CD8-positive, alpha-beta memory T cell (primary cell): Measurements from ENCODE around the gene SH3RF1. TPM values are rescaled to one million over a fixed set of nuclear protein-coding genes. Genes with fewer than 3 reads are reported as not detected.
A peak's percentile ranks its signal among the peaks of the same experiment; 100 is the strongest.
"Not testable (repeated sequence)": the region's sequence is repeated elsewhere in the genome, so short reads cannot be mapped to it uniquely, and the experiment has no call there.

Source experiments
- CTCF ChIA-PET: fragments of 350-600 bp; sonication (Branson Sonifier 250); formaldehyde crosslinking; loops from one replicate; lab custom pipeline; 2021; ENCODE audit warnings: antibody characterized with exemption; lab: Charles Lee
- POLR2A ChIA-PET: fragments of 350-600 bp; sonication (Branson Sonifier 250); formaldehyde crosslinking; loops from one replicate; lab custom pipeline; 2021; ENCODE audit warnings: antibody characterized with exemption; lab: Charles Lee
- DNase-seq, 5 donors: peaks; one replicate each; pipeline versions ENCODE4 v3.0.0 to v3.0.0-alpha.2; 2020 to 2022; ENCODE audit warnings: mixed read lengths in 1 of 5
- H3K27ac ChIP-seq: one replicate; pipeline ENCODE4 v1.7.0; 2013; ENCODE audit warnings: low read depth, mild to moderate bottlenecking, low read length, moderate library complexity
- H3K27me3 ChIP-seq: 2 replicates; pipeline ENCODE4 v1.7.0; 2013; ENCODE audit warnings: low read length, mild to moderate bottlenecking; ENCODE audit not compliant: insufficient read depth, poor library complexity, severe bottlenecking
- H3K36me3 ChIP-seq: 2 replicates; pipeline ENCODE4 v1.7.0; 2013; ENCODE audit warnings: mild to moderate bottlenecking, low read length, moderate library complexity; ENCODE audit not compliant: insufficient read depth
- H3K4me1 ChIP-seq: 2 replicates; pipeline ENCODE4 v1.7.0; 2013; ENCODE audit warnings: mild to moderate bottlenecking, low read length, moderate library complexity; ENCODE audit not compliant: insufficient read depth
- H3K4me3 ChIP-seq: 2 replicates; pipeline ENCODE4 v1.7.0; 2013; ENCODE audit warnings: mild to moderate bottlenecking, low read length
- H3K9me3 ChIP-seq: 2 replicates; pipeline ENCODE4 v1.7.0; 2013; ENCODE audit warnings: mild to moderate bottlenecking, low read length
- H3K27ac Mint-ChIP-seq, 8 donors: one replicate each; pipeline ENCODE4 v1.8.0; 2020 to 2021; ENCODE audit warnings: mixed read lengths in 8 of 8, mild to moderate bottlenecking in 6 of 8, inconsistent platforms in 3 of 8, moderate library complexity in 3 of 8
- H3K27me3 Mint-ChIP-seq, 2 donors: one replicate each; pipeline ENCODE4 v1.8.0; 2020 to 2021; ENCODE audit warnings: mixed read lengths in 2 of 2, mild to moderate bottlenecking in 1 of 2, moderate library complexity in 1 of 2
- H3K36me3 Mint-ChIP-seq, 3 donors: one replicate each; pipeline ENCODE4 v1.8.0; 2020 to 2021; ENCODE audit warnings: mixed read lengths in 3 of 3, inconsistent platforms in 1 of 3, mild to moderate bottlenecking in 1 of 3
- H3K4me1 Mint-ChIP-seq, 3 donors: one replicate each; pipeline ENCODE4 v1.8.0; 2020 to 2021; ENCODE audit warnings: mixed read lengths in 3 of 3, inconsistent platforms in 1 of 3, mild to moderate bottlenecking in 1 of 3
- H3K4me3 Mint-ChIP-seq, 7 donors: one replicate each; pipeline ENCODE4 v1.8.0; 2020 to 2021; ENCODE audit warnings: mixed read lengths in 7 of 7, mild to moderate bottlenecking in 6 of 7, moderate library complexity in 4 of 7, inconsistent platforms in 2 of 7
- H3K9me3 Mint-ChIP-seq, 5 donors: one replicate each; pipeline ENCODE4 v1.8.0; 2020 to 2022; ENCODE audit warnings: mixed read lengths in 5 of 5, mild to moderate bottlenecking in 3 of 5, moderate library complexity in 2 of 5, inconsistent platforms in 1 of 5
- polyA plus RNA-seq: library from polyadenylated mRNA; unstranded; fragments of 300-500 nt; fragmentation: Illumina TruSeq; gene quantifications from one replicate; pipeline ENCODE4 v1.2.3, GENCODE V29; 2021
- total RNA-seq, 2 experiments: library from RNA; stranded (reverse); gene quantifications; one replicate each; pipeline ENCODE4 v1.2.3, GENCODE V29; 2021

Gene SH3RF1
- total and polyA plus RNA-seq, 3 experiments from 2014 or later, result 1.1 to 1.4 TPM; not detected in 1

- Mint-ChIP-seq H3K36me3 (no peaks in the 10 kb centered on the region), H3K4me1 (no peaks in the 10 kb centered on the region), H3K9me3 (peaks cover 0 to 3% (median 2%) of the 10 kb centered on the region in 5 donors), H3K27ac (no peak overlapping the region), H3K4me3 (no peak overlapping the region), H3K27me3 (peaks cover 0 to 8% of the 10 kb centered on the region in 2 donors)
- H3K9me3 ChIP-seq, result no peaks in the 10 kb centered on the region
- H3K27me3 ChIP-seq, result no peaks in the 10 kb centered on the region
- CTCF ChIA-PET, result no interaction called here
- POLR2A ChIA-PET, result no interaction called here
- H3K27ac ChIP-seq, result no peak overlapping the region
- H3K4me1 ChIP-seq, result no peaks in the 10 kb centered on the region
- DNase-seq, result no peak
- no peak overlapping the region for H3K4me3 ChIP-seq
- H3K36me3 ChIP-seq, result no peaks in the 10 kb centered on the region
Observed at GRCh38 chr4:169307576-169307975, 36.8 kb upstream of the SH3RF1 start.

DNA sequence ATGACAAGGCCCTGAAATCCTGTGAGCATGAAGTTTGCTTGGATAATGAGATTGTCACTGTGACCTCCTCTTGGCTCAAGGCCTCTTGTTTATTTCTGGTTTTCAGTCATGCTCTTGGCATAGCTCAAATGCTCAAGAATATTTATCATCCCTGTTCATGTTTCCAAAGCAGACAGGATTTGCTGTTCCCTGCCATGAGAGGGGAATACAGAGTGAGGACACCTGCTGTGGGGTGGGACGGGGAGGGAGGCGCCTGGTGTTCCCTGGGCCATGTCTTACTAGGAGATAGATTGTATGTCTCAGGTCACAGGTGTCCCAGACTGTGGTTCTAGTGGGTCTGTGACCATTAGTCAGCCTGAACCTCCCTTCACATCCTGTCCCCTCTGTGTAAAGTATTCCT is 34.9 kb upstream of the SH3RF1 start:
- Histone ChIP-seq H3K27me3 (no peaks in the 10 kb centered on the region), H3K36me3 (no peaks in the 10 kb centered on the region), H3K4me3 (no peak overlapping the region), H3K27ac (no peak overlapping the region), H3K9me3 (no peaks in the 10 kb centered on the region), H3K4me1 (no peaks in the 10 kb centered on the region)
- Mint-ChIP-seq H3K4me3 (no peak overlapping the region), H3K9me3 (peaks cover 0 to 3% (median 2%) of the 10 kb centered on the region in 5 donors), H3K27me3 (peaks cover 2 to 3% of the 10 kb centered on the region in 2 donors), H3K27ac (peak overlapping the region in 1 of 8 donors; percentile 71), H3K36me3 (no peaks in the 10 kb centered on the region), H3K4me1 (no peaks in the 10 kb centered on the region)
- ChIA-PET CTCF (no interaction called here), POLR2A (no interaction called here)
- no peak for DNase-seq

DNA sequence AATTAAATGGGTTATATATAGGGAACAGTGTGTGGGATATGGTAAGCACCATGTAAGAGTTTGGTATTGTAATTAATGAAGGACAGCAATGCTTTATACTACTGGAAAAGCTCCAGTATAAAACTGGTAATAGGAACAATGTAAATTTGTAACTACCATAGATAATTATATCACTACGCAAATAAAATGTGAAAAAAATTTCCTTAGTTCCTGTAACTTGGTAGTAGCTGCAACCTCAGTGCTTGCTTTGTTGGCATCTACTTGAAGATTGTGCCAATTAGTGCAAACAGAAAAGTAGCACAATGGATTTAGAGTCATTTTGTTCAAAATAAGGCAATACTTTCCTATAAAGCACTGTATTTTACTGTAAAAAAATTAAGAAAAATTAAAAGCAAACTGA is 34.4 kb upstream of the SH3RF1 start:
- CTCF ChIA-PET, result no interaction called here
- H3K4me1 Mint-ChIP-seq, result no peaks in the 10 kb centered on the region

DNA sequence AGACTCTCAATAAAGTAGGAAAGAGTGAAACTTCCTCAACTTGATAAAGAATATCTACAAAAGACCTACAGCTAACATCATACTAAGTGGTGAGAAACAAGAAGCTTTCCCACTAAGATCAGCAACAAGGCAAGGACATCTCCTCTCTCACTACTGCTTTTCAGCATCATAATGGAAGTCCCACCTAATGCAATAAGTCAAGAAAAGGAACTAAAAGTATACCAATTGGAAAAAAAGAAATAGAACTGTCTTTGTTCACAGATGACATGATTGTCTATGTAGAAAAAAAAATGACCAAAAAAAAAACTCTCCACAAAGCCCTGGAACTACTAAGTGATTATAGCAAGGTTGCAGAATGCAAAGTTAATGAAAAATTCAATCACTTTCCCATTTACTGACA is 25.1 kb upstream of the SH3RF1 start:
- peaks cover 10 to 58% of the 10 kb centered on the region in 2 donors for H3K27me3 Mint-ChIP-seq
- H3K4me1 ChIP-seq, result no peaks in the 10 kb centered on the region
- H3K36me3 Mint-ChIP-seq, result peaks cover 0 to 4% (median 0%) of the 10 kb centered on the region in 3 donors
- H3K4me3 ChIP-seq, result no peak overlapping the region
- H3K4me1 Mint-ChIP-seq, result no peaks in the 10 kb centered on the region
- H3K36me3 ChIP-seq, result no peaks in the 10 kb centered on the region
- no peaks in the 10 kb centered on the region for H3K9me3 ChIP-seq
- peaks cover 0 to 4% (median 0%) of the 10 kb centered on the region in 5 donors for H3K9me3 Mint-ChIP-seq
- H3K4me3 Mint-ChIP-seq, result no peak overlapping the region
- no peak overlapping the region for H3K27ac Mint-ChIP-seq
- no peak overlapping the region for H3K27ac ChIP-seq
- CTCF ChIA-PET, result interaction anchor here (0.7 kb wide), 1 partner anchor 99 kb away, joined by 4 read pairs; no protein-coding TSS in a partner anchor
- POLR2A ChIA-PET, result no interaction called here
- DNase-seq, result no peak
- no peaks in the 10 kb centered on the region for H3K27me3 ChIP-seq

More for the DNA sequence above, 34.4 kb upstream of the SH3RF1 start:
- Mint-ChIP-seq H3K27ac (no peak overlapping the region), H3K36me3 (no peaks in the 10 kb centered on the region), H3K4me3 (no peak overlapping the region), H3K27me3 (peaks cover 2 to 6% of the 10 kb centered on the region in 2 donors), H3K9me3 (peaks cover 0 to 3% (median 2%) of the 10 kb centered on the region in 5 donors)
- POLR2A ChIA-PET, result no interaction called here
- no peak for DNase-seq
- Histone ChIP-seq H3K9me3 (no peaks in the 10 kb centered on the region), H3K4me1 (no peaks in the 10 kb centered on the region), H3K36me3 (no peaks in the 10 kb centered on the region), H3K4me3 (no peak overlapping the region), H3K27ac (no peak overlapping the region), H3K27me3 (no peaks in the 10 kb centered on the region)

- Mint-ChIP-seq H3K36me3 (peaks cover 0 to 4% (median 0%) of the 10 kb centered on the region in 3 donors), H3K27me3 (peaks cover 14 to 62% of the 10 kb centered on the region in 2 donors), H3K4me3 (no peak overlapping the region), H3K4me1 (no peaks in the 10 kb centered on the region), H3K27ac (no peak overlapping the region), H3K9me3 (peaks cover 0 to 4% (median 0%) of the 10 kb centered on the region in 5 donors)
- ChIA-PET POLR2A (no interaction called here), CTCF (no interaction called here)
- Histone ChIP-seq H3K27me3 (no peaks in the 10 kb centered on the region), H3K4me1 (no peaks in the 10 kb centered on the region), H3K27ac (no peak overlapping the region), H3K9me3 (no peaks in the 10 kb centered on the region), H3K4me3 (no peak overlapping the region), H3K36me3 (no peaks in the 10 kb centered on the region)
- no peak for DNase-seq
Observed at GRCh38 chr4:169293343-169294176, 22.8 kb upstream of the SH3RF1 start.

DNA sequence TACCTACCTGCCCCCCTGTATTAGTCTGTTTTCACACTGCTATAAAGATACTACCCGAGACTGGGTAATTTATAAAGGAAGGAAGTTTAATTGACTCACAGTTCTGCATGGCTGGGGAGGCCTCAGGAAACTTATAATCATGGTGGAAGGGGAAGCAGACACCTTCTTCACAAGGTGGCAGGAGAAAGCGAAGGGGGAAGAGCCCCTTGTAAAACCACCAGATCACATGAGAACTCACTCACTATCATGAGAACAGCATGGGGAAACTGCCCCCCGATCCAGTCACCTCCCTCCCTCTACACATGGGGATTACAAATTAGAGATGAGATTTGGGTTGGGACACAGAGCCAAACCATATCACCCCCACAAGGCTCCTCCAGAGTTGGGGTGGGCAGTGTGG is 17.2 kb upstream of the SH3RF1 start:
- H3K9me3 Mint-ChIP-seq, POLR2A ChIA-PET, H3K4me1 ChIP-seq, DNase-seq, H3K27me3 ChIP-seq, H3K4me3 ChIP-seq, H3K27ac ChIP-seq, H3K36me3 Mint-ChIP-seq, H3K27ac Mint-ChIP-seq, H3K4me3 Mint-ChIP-seq, CTCF ChIA-PET, H3K9me3 ChIP-seq, H3K36me3 ChIP-seq, H3K4me1 Mint-ChIP-seq: not testable (repeated sequence)
- peaks cover 7 to 32% of the 10 kb centered on the region in 2 donors for H3K27me3 Mint-ChIP-seq

DNA sequence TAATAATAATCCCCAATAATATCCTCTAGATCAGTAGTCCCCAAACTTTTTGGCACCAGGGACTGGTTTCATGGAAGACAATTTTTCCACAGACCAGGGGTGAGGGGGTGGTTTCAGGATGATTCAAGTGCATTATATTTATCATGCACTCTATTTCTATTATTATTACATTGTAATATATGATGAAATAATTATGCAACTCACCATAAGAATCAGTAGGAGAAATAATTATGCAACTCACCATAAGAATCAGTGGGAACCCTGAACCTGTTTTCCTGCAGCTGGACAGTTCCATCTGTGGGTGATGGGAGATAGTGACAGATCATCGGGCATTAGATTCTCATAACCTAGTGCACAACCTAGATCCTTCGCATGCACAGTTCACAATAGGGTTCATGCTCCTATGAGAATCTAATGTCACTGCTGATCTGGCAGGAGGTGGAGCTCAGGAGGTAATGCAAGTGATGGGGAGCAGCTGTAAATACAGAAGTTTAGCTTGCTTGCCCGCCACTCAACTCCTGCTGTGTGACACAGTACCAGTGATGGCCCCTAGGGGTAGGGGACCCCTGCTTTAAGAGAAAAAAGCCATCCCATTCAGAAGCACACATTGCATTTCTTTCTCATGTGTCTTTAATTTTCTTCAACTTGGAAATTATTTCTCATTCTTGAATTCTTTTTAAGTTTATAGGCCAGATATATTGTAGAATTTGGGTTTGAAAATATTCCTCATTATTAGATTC is 16.0 kb upstream of the SH3RF1 start:
- Mint-ChIP-seq H3K36me3 (no peaks in the 10 kb centered on the region), H3K27ac (no peak overlapping the region), H3K4me1 (no peaks in the 10 kb centered on the region), H3K27me3 (peaks cover 5 to 20% of the 10 kb centered on the region in 2 donors), H3K9me3 (peaks cover 0 to 2% (median 0%) of the 10 kb centered on the region in 5 donors), H3K4me3 (no peak overlapping the region)
- ChIA-PET CTCF (no interaction called here), POLR2A (no interaction called here)
- no peaks in the 10 kb centered on the region for H3K4me1 ChIP-seq
- H3K36me3 ChIP-seq, result no peaks in the 10 kb centered on the region
- no peaks in the 10 kb centered on the region for H3K9me3 ChIP-seq
- no peaks in the 10 kb centered on the region for H3K27me3 ChIP-seq
- no peak overlapping the region for H3K4me3 ChIP-seq
- no peak for DNase-seq
- H3K27ac ChIP-seq, result no peak overlapping the region

GRCh38 chr4:169283114-169283509 is 12.4 kb upstream of the SH3RF1 start:
- Mint-ChIP-seq H3K27me3 (peaks cover 0 to 4% of the 10 kb centered on the region in 2 donors), H3K36me3 (no peaks in the 10 kb centered on the region), H3K9me3 (no peaks in the 10 kb centered on the region), H3K4me1 (no peaks in the 10 kb centered on the region), H3K27ac (no peak overlapping the region), H3K4me3 (no peak overlapping the region)
- CTCF ChIA-PET, result no interaction called here
- Histone ChIP-seq H3K27me3 (no peaks in the 10 kb centered on the region), H3K4me1 (no peaks in the 10 kb centered on the region), H3K27ac (no peak overlapping the region), H3K4me3 (no peak overlapping the region), H3K36me3 (no peaks in the 10 kb centered on the region), H3K9me3 (no peaks in the 10 kb centered on the region)
- POLR2A ChIA-PET, result no interaction called here
- DNase-seq, result no peak
